Lower lobe of right lung (tissue), 2 donors: Measurements from ENCODE around the gene IGFBP5. TPM values are rescaled to one million over a fixed set of nuclear protein-coding genes. Genes with fewer than 3 reads are reported as not detected.

Experiments used
- ATAC-seq, 2 donors: fragments of 200-7000 bp; cut with Tn5 transposase; one replicate each; pipeline ENCODE4 v1.9.1; 2020 to 2022; ENCODE audit warnings: mild to moderate bottlenecking in 2 of 2, moderate library complexity in 2 of 2
- DNase-seq: peaks from one replicate; pipeline ENCODE4 v3.0.0-alpha.2; 2020
- H3K27ac ChIP-seq: fragments of 200-600 bp; one replicate; pipeline ENCODE4 v1.8.0; 2022
- H3K27me3 ChIP-seq: fragments of 200-600 bp; one replicate; pipeline ENCODE4 v1.8.0; 2022; ENCODE audit warnings: low read depth
- H3K36me3 ChIP-seq: fragments of 200-600 bp; one replicate; pipeline ENCODE4 v1.8.0; 2022; ENCODE audit warnings: mild to moderate bottlenecking
- H3K4me1 ChIP-seq: fragments of 200-600 bp; one replicate; pipeline ENCODE4 v1.8.0; 2022
- H3K4me3 ChIP-seq: fragments of 200-600 bp; one replicate; pipeline ENCODE4 v1.8.0; 2022; ENCODE audit warnings: mild to moderate bottlenecking
- H3K9me3 ChIP-seq: fragments of 200-600 bp; one replicate; pipeline ENCODE4 v1.8.0; 2022
- intact Hi-C: fragments of 100-400 bp; cut with DNase I; formaldehyde crosslinking; loops from one replicate; pipeline ENCODE4 v1.11.0; 2022
- total RNA-seq: library from RNA; stranded (reverse); fragmentation: NEBNext Ultra II Directional; extraction: Animal tissue kit (Norgen Biotek cat#: 25700); gene quantifications from one replicate; pipeline ENCODE4 v1.2.1, GENCODE V29; 2021
- TF ChIP-seq, protein P1 (sequence below): fragments of 200-600 bp; IDR thresholded peaks from one replicate; pipeline ENCODE4 v1.8.0; 2022; ENCODE audit warnings: antibody characterized with exemption, mild to moderate bottlenecking
- donor health status: DM: no; HTN: yes; CAD: no; lungs with severe emphysema.

IGFBP5 gene
- total RNA-seq, 1 donor from 2014 or later: 145 TPM

- Histone ChIP-seq H3K27me3 (no peaks in the 10 kb centered on the region), H3K4me3 (no peak overlapping the region), H3K27ac (peak overlapping the region; percentile 49), H3K9me3 (no peaks in the 10 kb centered on the region), H3K36me3 (no peaks in the 10 kb centered on the region), H3K4me1 (no peaks in the 10 kb centered on the region)
- peak; percentile 37 to 57 for ATAC-seq
- TF ChIP-seq, protein P1, sequence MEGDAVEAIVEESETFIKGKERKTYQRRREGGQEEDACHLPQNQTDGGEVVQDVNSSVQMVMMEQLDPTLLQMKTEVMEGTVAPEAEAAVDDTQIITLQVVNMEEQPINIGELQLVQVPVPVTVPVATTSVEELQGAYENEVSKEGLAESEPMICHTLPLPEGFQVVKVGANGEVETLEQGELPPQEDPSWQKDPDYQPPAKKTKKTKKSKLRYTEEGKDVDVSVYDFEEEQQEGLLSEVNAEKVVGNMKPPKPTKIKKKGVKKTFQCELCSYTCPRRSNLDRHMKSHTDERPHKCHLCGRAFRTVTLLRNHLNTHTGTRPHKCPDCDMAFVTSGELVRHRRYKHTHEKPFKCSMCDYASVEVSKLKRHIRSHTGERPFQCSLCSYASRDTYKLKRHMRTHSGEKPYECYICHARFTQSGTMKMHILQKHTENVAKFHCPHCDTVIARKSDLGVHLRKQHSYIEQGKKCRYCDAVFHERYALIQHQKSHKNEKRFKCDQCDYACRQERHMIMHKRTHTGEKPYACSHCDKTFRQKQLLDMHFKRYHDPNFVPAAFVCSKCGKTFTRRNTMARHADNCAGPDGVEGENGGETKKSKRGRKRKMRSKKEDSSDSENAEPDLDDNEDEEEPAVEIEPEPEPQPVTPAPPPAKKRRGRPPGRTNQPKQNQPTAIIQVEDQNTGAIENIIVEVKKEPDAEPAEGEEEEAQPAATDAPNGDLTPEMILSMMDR: no peak
- DNase-seq: no peak
- intact Hi-C loops: no loop called here
Measured at GRCh38 chr2:216710551-216711301, 15.4 kb upstream of the IGFBP5 start.

DNA sequence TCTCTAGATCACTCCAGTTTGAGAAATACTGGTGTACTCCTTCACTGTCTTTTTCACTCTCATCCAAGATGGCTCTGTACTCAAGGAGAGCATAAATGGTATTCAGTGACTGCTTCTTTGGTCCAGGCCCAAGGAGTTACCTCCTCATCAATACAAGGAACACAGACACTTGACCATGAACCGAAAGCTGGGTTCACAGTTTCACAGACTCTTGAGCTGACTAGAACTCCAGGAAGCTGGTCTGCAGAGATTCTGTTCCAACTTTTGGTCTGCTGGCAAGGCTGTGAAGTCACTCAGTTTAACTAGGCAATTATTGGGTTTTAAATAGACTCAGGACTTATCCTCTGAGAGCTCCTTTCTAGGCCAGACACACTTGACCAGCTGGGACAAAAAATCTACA lies 7.4 kb upstream of the IGFBP5 start:
- Histone ChIP-seq H3K36me3 (no peaks in the 10 kb centered on the region), H3K27me3 (no peaks in the 10 kb centered on the region), H3K27ac (no peak overlapping the region), H3K9me3 (no peaks in the 10 kb centered on the region), H3K4me1 (peaks cover 15% of the 10 kb centered on the region), H3K4me3 (no peak overlapping the region)
- ATAC-seq (no peak), DNase-seq (no peak)
- intact Hi-C loops: no loop called here
- TF ChIP-seq, protein P1: no peak

DNA sequence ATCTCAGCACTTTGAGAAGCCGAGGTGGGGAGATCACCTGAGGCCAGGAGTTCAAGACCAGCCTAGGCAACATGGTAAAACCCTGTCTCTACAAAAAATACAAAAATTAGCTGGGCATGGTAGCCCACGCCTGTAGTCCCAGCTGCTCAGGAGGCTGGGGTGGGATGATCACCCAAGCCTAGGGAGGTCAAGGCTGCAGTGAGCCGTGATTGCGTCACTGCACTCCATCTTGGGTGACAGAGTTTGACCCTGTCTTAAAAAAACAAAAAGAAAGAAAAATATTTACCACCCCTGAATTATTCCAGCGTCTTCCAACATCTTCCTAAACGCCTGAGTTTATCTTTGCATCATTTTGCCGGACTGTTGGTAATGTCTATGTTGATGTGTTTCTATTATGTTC lies 6.2 kb upstream of the IGFBP5 start:
- Histone ChIP-seq H3K4me3 (no peak overlapping the region), H3K9me3 (no peaks in the 10 kb centered on the region), H3K36me3 (no peaks in the 10 kb centered on the region), H3K27ac (no peak overlapping the region), H3K4me1 (peaks cover 15% of the 10 kb centered on the region), H3K27me3 (no peaks in the 10 kb centered on the region)
- ATAC-seq (no peak), DNase-seq (no peak)
- intact Hi-C loops: no loop called here
- TF ChIP-seq, protein P1: no peak

DNA sequence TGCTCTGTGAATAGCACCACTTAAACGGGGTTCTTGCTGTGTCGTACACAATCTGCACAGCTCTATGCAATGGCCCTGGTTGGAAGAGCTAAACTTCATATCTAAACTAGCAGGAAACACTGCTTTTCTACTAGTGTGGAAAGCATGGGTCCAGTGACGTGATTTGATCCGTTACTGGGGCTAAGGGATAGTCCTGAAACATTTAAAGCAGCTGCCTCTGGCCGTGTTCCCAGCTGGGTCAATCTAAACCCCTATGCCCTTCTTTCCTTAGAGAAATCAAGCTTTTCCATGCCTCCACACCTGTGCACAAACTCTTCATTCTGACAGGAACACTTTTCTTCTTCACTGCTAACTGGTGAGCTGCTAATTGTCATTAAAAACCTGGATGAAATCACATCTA lies 5.4 kb upstream of the IGFBP5 start:
- no peak for ATAC-seq
- H3K4me1 ChIP-seq: peaks cover 15% of the 10 kb centered on the region

DNA sequence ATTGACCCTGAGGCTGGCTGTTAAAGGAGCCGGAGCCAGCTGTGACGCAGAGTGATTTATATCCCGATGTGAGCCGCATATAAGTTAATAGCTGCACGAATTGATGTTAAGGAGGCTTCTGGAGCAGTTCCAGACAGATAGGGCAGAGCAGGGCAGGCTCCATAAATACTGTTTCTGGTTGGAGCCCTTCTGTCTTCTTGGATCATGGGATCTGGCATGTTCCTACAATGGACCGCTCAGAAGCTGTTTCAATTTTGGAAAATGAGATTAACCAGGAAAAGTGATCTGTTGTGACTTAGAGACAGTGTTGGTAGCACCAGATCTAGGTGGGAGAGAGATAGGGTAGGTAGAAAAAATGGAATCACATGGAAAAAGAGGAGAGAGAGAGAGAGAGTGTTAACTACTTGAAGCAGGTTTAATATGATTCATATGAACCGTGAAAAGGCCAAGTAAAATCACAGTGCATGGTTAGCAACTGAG lies 4.8 kb upstream of the IGFBP5 start:
- DNase-seq: no peak
- TF ChIP-seq, protein P1: no peak

More for the DNA sequence above, 5.4 kb upstream of the IGFBP5 start:
- Histone ChIP-seq H3K4me3 (no peak overlapping the region), H3K27me3 (no peaks in the 10 kb centered on the region), H3K27ac (no peak overlapping the region), H3K9me3 (no peaks in the 10 kb centered on the region), H3K36me3 (no peaks in the 10 kb centered on the region)
- intact Hi-C loops: no loop called here
- no peak for DNase-seq
- TF ChIP-seq, protein P1: no peak

More for the DNA sequence above, 4.8 kb upstream of the IGFBP5 start:
- intact Hi-C loops: no loop called here
- no peak overlapping the region for H3K4me3 ChIP-seq
- peaks cover 17% of the 10 kb centered on the region for H3K4me1 ChIP-seq
- ATAC-seq: no peak
- no peaks in the 10 kb centered on the region for H3K9me3 ChIP-seq
- H3K36me3 ChIP-seq: no peaks in the 10 kb centered on the region
- no peak overlapping the region for H3K27ac ChIP-seq
- peaks cover 6% of the 10 kb centered on the region for H3K27me3 ChIP-seq
